ENCODE measurements around the gene HIP1.
A peak's percentile ranks its signal among the peaks of the same experiment; 100 is the strongest.

The HIP1 gene

GRCh38 chr7:75740846-75741497 lies 2.2 kb upstream of the HIP1 start:
- DNase-seq (ENCODE audit: low spot score) (no peak), ATAC-seq (ENCODE audit: low read depth) (no peak)
- Histone ChIP-seq H3K36me3 (ENCODE audit: low read depth) (no peaks in the 10 kb centered on the region), H3K27ac (ENCODE audit: poor library complexity, severe bottlenecking) (no peak overlapping the region), H3K27me3 (ENCODE audit: insufficient read depth, poor library complexity, severe bottlenecking) (no peaks in the 10 kb centered on the region), H3K9me3 (ENCODE audit: severe bottlenecking) (no peaks in the 10 kb centered on the region), H3K4me1 (ENCODE audit: insufficient read depth, poor library complexity, severe bottlenecking) (no peaks in the 10 kb centered on the region), H3K4me3 (ENCODE audit: severe bottlenecking) (no peak overlapping the region)
- no peak for TF ChIP-seq CTCF (IDR thresholded peaks at IDR 0.05; ENCODE audit: poor library complexity, severe bottlenecking)

- Histone ChIP-seq H3K27me3 (ENCODE audit: insufficient read depth, poor library complexity, severe bottlenecking) (no peaks in the 10 kb centered on the region), H3K4me3 (ENCODE audit: severe bottlenecking) (peak overlapping the region; percentile 93), H3K4me1 (ENCODE audit: insufficient read depth, poor library complexity, severe bottlenecking) (no peaks in the 10 kb centered on the region), H3K36me3 (ENCODE audit: low read depth) (no peaks in the 10 kb centered on the region), H3K27ac (ENCODE audit: poor library complexity, severe bottlenecking) (peak overlapping the region; percentile 17), H3K9me3 (ENCODE audit: severe bottlenecking) (no peaks in the 10 kb centered on the region)
- ATAC-seq (ENCODE audit: low read depth), result no peak
- no peak for TF ChIP-seq CTCF (IDR thresholded peaks at IDR 0.05; ENCODE audit: poor library complexity, severe bottlenecking)
- DNase-seq (ENCODE audit: low spot score), result no peak
Measured at GRCh38 chr7:75739796-75740672, 1.3 kb upstream of the HIP1 start.

GRCh38 chr7:75738975-75739795 lies 444 bp upstream of the HIP1 start:
- no peaks in the 10 kb centered on the region for H3K9me3 ChIP-seq (ENCODE audit: severe bottlenecking)
- ATAC-seq (ENCODE audit: low read depth), result peak; percentile 96
- DNase-seq (ENCODE audit: low spot score), result peak; percentile 99
- H3K4me1 ChIP-seq (ENCODE audit: insufficient read depth, poor library complexity, severe bottlenecking), result no peaks in the 10 kb centered on the region
- H3K27me3 ChIP-seq (ENCODE audit: insufficient read depth, poor library complexity, severe bottlenecking), result no peaks in the 10 kb centered on the region
- TF ChIP-seq CTCF (IDR thresholded peaks at IDR 0.05; ENCODE audit: poor library complexity, severe bottlenecking), result no peak
- peak overlapping the region; percentile 17 for H3K27ac ChIP-seq (ENCODE audit: poor library complexity, severe bottlenecking)
- H3K36me3 ChIP-seq (ENCODE audit: low read depth), result no peaks in the 10 kb centered on the region
- peak overlapping the region; percentile 93 for H3K4me3 ChIP-seq (ENCODE audit: severe bottlenecking)

- Histone ChIP-seq H3K27me3 (ENCODE audit: insufficient read depth, poor library complexity, severe bottlenecking) (no peaks in the 10 kb centered on the region), H3K27ac (ENCODE audit: poor library complexity, severe bottlenecking) (no peak overlapping the region), H3K36me3 (ENCODE audit: low read depth) (no peaks in the 10 kb centered on the region), H3K4me3 (ENCODE audit: severe bottlenecking) (peak overlapping the region; percentile 93), H3K9me3 (ENCODE audit: severe bottlenecking) (no peaks in the 10 kb centered on the region), H3K4me1 (ENCODE audit: insufficient read depth, poor library complexity, severe bottlenecking) (peaks cover 5% of the 10 kb centered on the region)
- ATAC-seq (ENCODE audit: low read depth), result no peak
- no peak for DNase-seq (ENCODE audit: low spot score)
- TF ChIP-seq CTCF (IDR thresholded peaks at IDR 0.05; ENCODE audit: poor library complexity, severe bottlenecking), result no peak
Measured at GRCh38 chr7:75737856-75738603, 711 bp downstream of the HIP1 start.
